Measurements from ENCODE around the gene TNIK.

The TNIK gene

GRCh38 chr3:171412054-171412453 is 48.2 kb downstream of the TNIK start:
- no peaks in the 10 kb centered on the region for H3K36me3 ChIP-seq (ENCODE audit: control insufficient read depth, low read length)
- no peak overlapping the region for H3K27ac ChIP-seq (ENCODE audit: low read depth, low read length)

GRCh38 chr3:171410186-171410585 is 50.0 kb downstream of the TNIK start:
- Histone ChIP-seq H3K27me3 (ENCODE audit: control insufficient read depth, low read length) (no peaks in the 10 kb centered on the region), H3F3A (ENCODE audit: control insufficient read depth, insufficient read depth) (no peaks in the 10 kb centered on the region), H3K36me3 (ENCODE audit: control insufficient read depth, low read length) (no peaks in the 10 kb centered on the region), H3K79me2 (ENCODE audit: control insufficient read depth, low read length) (no peaks in the 10 kb centered on the region), H4K20me1 (ENCODE audit: control insufficient read depth, insufficient read depth, low read depth, low read length) (no peaks in the 10 kb centered on the region), H3K27ac (ENCODE audit: low read depth, low read length) (no peak overlapping the region), H3K4me1 (ENCODE audit: control insufficient read depth, low read length) (no peaks in the 10 kb centered on the region), H3K9me3 (ENCODE audit: control insufficient read depth, insufficient read depth, low read length) (no peaks in the 10 kb centered on the region), H3K4me3 (ENCODE audit: low read length) (no peak overlapping the region), H3K9me2 (replicated peaks; ENCODE audit: control insufficient read depth, low read length) (no peaks in the 10 kb centered on the region), H3K4me2 (ENCODE audit: low read length) (no peak overlapping the region)
- TF ChIP-seq EZH2phosphoT487 (IDR thresholded peaks at IDR 0.05; ENCODE audit: borderline replicate concordance, low read length) (no peak), CTCF (IDR thresholded peaks at IDR 0.05; ENCODE audit: low read depth, low read length, poor library complexity, severe bottlenecking) (no peak)

More at GRCh38 chr3:171412054-171412453, 48.2 kb downstream of the TNIK start:
- H3F3A ChIP-seq (ENCODE audit: control insufficient read depth, insufficient read depth) = no peaks in the 10 kb centered on the region
- TF ChIP-seq EZH2phosphoT487 (IDR thresholded peaks at IDR 0.05; ENCODE audit: borderline replicate concordance, low read length) = no peak
- TF ChIP-seq CTCF (IDR thresholded peaks at IDR 0.05; ENCODE audit: low read depth, low read length, poor library complexity, severe bottlenecking) = no peak
- no peak overlapping the region for H3K4me2 ChIP-seq (ENCODE audit: low read length)
- H3K9me2 ChIP-seq (replicated peaks; ENCODE audit: control insufficient read depth, low read length) = no peaks in the 10 kb centered on the region
- no peaks in the 10 kb centered on the region for H3K79me2 ChIP-seq (ENCODE audit: control insufficient read depth, low read length)
- H3K4me3 ChIP-seq (ENCODE audit: low read length) = no peak overlapping the region
- H3K27me3 ChIP-seq (ENCODE audit: control insufficient read depth, low read length) = no peaks in the 10 kb centered on the region
- no peaks in the 10 kb centered on the region for H3K9me3 ChIP-seq (ENCODE audit: control insufficient read depth, insufficient read depth, low read length)
- H4K20me1 ChIP-seq (ENCODE audit: control insufficient read depth, insufficient read depth, low read depth, low read length) = no peaks in the 10 kb centered on the region
- H3K4me1 ChIP-seq (ENCODE audit: control insufficient read depth, low read length) = no peaks in the 10 kb centered on the region

- no peak overlapping the region for H3K27ac ChIP-seq (ENCODE audit: low read depth, low read length)
- no peaks in the 10 kb centered on the region for H4K20me1 ChIP-seq (ENCODE audit: control insufficient read depth, insufficient read depth, low read depth, low read length)
- TF ChIP-seq CTCF (IDR thresholded peaks at IDR 0.05; ENCODE audit: low read depth, low read length, poor library complexity, severe bottlenecking) (no peak), EZH2phosphoT487 (IDR thresholded peaks at IDR 0.05; ENCODE audit: borderline replicate concordance, low read length) (no peak)
- no peaks in the 10 kb centered on the region for H3F3A ChIP-seq (ENCODE audit: control insufficient read depth, insufficient read depth)
- H3K27me3 ChIP-seq (ENCODE audit: control insufficient read depth, low read length) = no peaks in the 10 kb centered on the region
- H3K9me2 ChIP-seq (replicated peaks; ENCODE audit: control insufficient read depth, low read length) = no peaks in the 10 kb centered on the region
- H3K79me2 ChIP-seq (ENCODE audit: control insufficient read depth, low read length) = no peaks in the 10 kb centered on the region
- H3K9me3 ChIP-seq (ENCODE audit: control insufficient read depth, insufficient read depth, low read length) = no peaks in the 10 kb centered on the region
- H3K4me1 ChIP-seq (ENCODE audit: control insufficient read depth, low read length) = no peaks in the 10 kb centered on the region
- H3K4me2 ChIP-seq (ENCODE audit: low read length) = no peak overlapping the region
- no peak overlapping the region for H3K4me3 ChIP-seq (ENCODE audit: low read length)
- no peaks in the 10 kb centered on the region for H3K36me3 ChIP-seq (ENCODE audit: control insufficient read depth, low read length)
These were observed 52.4 kb downstream of the TNIK start for GRCh38 chr3:171407759-171408158.

All from DOHH2 (cell line).